Activated naive CD4-positive, alpha-beta T cell treated with anti-CD3 and anti-CD28 coated beads, Interleukin-2, amount 50 U/mL, for 24 hours (primary cell): ENCODE measurements around the gene CCDC68.

Source experiments
- H3K27ac Mint-ChIP-seq: one replicate; pipeline ENCODE4 v1.8.0; 2021; ENCODE audit warnings: mild to moderate bottlenecking, mixed read lengths
- H3K27me3 Mint-ChIP-seq: one replicate; pipeline ENCODE4 v1.8.0; 2021; ENCODE audit warnings: mixed read lengths
- H3K36me3 Mint-ChIP-seq: one replicate; pipeline ENCODE4 v1.8.0; 2021; ENCODE audit warnings: mixed read lengths
- H3K4me1 Mint-ChIP-seq: one replicate; pipeline ENCODE4 v1.8.0; 2021; ENCODE audit warnings: mixed read lengths
- H3K4me3 Mint-ChIP-seq: one replicate; pipeline ENCODE4 v1.8.0; 2021; ENCODE audit warnings: mild to moderate bottlenecking, mixed read lengths
- H3K9me3 Mint-ChIP-seq: one replicate; pipeline ENCODE4 v1.8.0; 2021; ENCODE audit warnings: mixed read lengths

Gene CCDC68

GRCh38 chr18:54958704-54959625 lies at the start of gene CCDC68:
TSS of gene CCDC68 (minus strand) at chr18:54959461. CDS start at chr18:54942791, 16,670 bp downstream.
- no peaks in the 10 kb centered on the region for H3K36me3 Mint-ChIP-seq
- H3K4me1 Mint-ChIP-seq, result peaks cover 3% of the 10 kb centered on the region
- no peak within 1 kb of the TSS for H3K27ac Mint-ChIP-seq
- no peaks in the 10 kb centered on the region for H3K9me3 Mint-ChIP-seq
- peaks cover 33% of the 10 kb centered on the region for H3K27me3 Mint-ChIP-seq
- H3K4me3 Mint-ChIP-seq, result no peak within 1 kb of the TSS

GRCh38 chr18:55007602-55008001 lies 48.3 kb upstream of the CCDC68 start:
- Mint-ChIP-seq H3K27ac (no peak overlapping the region), H3K4me1 (no peaks in the 10 kb centered on the region), H3K9me3 (no peaks in the 10 kb centered on the region), H3K4me3 (no peak overlapping the region), H3K36me3 (no peaks in the 10 kb centered on the region), H3K27me3 (peaks cover 8% of the 10 kb centered on the region)

- no peaks in the 10 kb centered on the region for H3K4me1 Mint-ChIP-seq
- H3K9me3 Mint-ChIP-seq, result no peaks in the 10 kb centered on the region
- no peak overlapping the region for H3K4me3 Mint-ChIP-seq
- no peak overlapping the region for H3K27ac Mint-ChIP-seq
- no peaks in the 10 kb centered on the region for H3K36me3 Mint-ChIP-seq
- peaks cover 7% of the 10 kb centered on the region for H3K27me3 Mint-ChIP-seq
Observed at GRCh38 chr18:55003695-55004094, 44.4 kb upstream of the CCDC68 start.

GRCh38 chr18:55002261-55002660 lies 43.0 kb upstream of the CCDC68 start:
- Mint-ChIP-seq H3K36me3 (no peaks in the 10 kb centered on the region), H3K4me3 (no peak overlapping the region), H3K27me3 (peaks cover 4% of the 10 kb centered on the region), H3K27ac (no peak overlapping the region), H3K9me3 (no peaks in the 10 kb centered on the region), H3K4me1 (no peaks in the 10 kb centered on the region)

GRCh38 chr18:55001394-55002024 lies 42.2 kb upstream of the CCDC68 start:
- Mint-ChIP-seq H3K27ac (no peak overlapping the region), H3K27me3 (peaks cover 4% of the 10 kb centered on the region), H3K4me3 (no peak overlapping the region), H3K36me3 (no peaks in the 10 kb centered on the region), H3K4me1 (no peaks in the 10 kb centered on the region), H3K9me3 (no peaks in the 10 kb centered on the region)

GRCh38 chr18:55000529-55000928 lies 41.3 kb upstream of the CCDC68 start:
- Mint-ChIP-seq H3K27ac (no peak overlapping the region), H3K36me3 (no peaks in the 10 kb centered on the region), H3K27me3 (peaks cover 4% of the 10 kb centered on the region), H3K4me1 (no peaks in the 10 kb centered on the region), H3K4me3 (no peak overlapping the region), H3K9me3 (no peaks in the 10 kb centered on the region)

GRCh38 chr18:54999016-54999415 lies 39.8 kb upstream of the CCDC68 start:
- Mint-ChIP-seq H3K27ac (no peak overlapping the region), H3K9me3 (no peaks in the 10 kb centered on the region), H3K27me3 (peaks cover 1% of the 10 kb centered on the region), H3K36me3 (no peaks in the 10 kb centered on the region), H3K4me1 (no peaks in the 10 kb centered on the region), H3K4me3 (no peak overlapping the region)

GRCh38 chr18:54995421-54996143 lies 36.3 kb upstream of the CCDC68 start:
- H3K4me3 Mint-ChIP-seq, result no peak overlapping the region
- no peaks in the 10 kb centered on the region for H3K4me1 Mint-ChIP-seq
- no peaks in the 10 kb centered on the region for H3K9me3 Mint-ChIP-seq
- no peak overlapping the region for H3K27ac Mint-ChIP-seq
- H3K27me3 Mint-ChIP-seq, result peaks cover 1% of the 10 kb centered on the region
- no peaks in the 10 kb centered on the region for H3K36me3 Mint-ChIP-seq

- Mint-ChIP-seq H3K36me3 (no peaks in the 10 kb centered on the region), H3K27ac (no peak overlapping the region), H3K9me3 (no peaks in the 10 kb centered on the region), H3K4me1 (no peaks in the 10 kb centered on the region), H3K27me3 (peaks cover 1% of the 10 kb centered on the region), H3K4me3 (no peak overlapping the region)
Observed at GRCh38 chr18:54991981-54992380, 32.7 kb upstream of the CCDC68 start.

- H3K27me3 Mint-ChIP-seq, result peaks cover 6% of the 10 kb centered on the region
Observed at GRCh38 chr18:54984908-54985307, 25.6 kb upstream of the CCDC68 start.

GRCh38 chr18:54983791-54984190 lies 24.5 kb upstream of the CCDC68 start:
- Mint-ChIP-seq H3K27ac (no peak overlapping the region), H3K36me3 (no peaks in the 10 kb centered on the region), H3K4me3 (no peak overlapping the region)

More at GRCh38 chr18:54984908-54985307, 25.6 kb upstream of the CCDC68 start:
- no peaks in the 10 kb centered on the region for H3K4me1 Mint-ChIP-seq
- H3K36me3 Mint-ChIP-seq, result no peaks in the 10 kb centered on the region
- H3K4me3 Mint-ChIP-seq, result no peak overlapping the region
- no peaks in the 10 kb centered on the region for H3K9me3 Mint-ChIP-seq
- no peak overlapping the region for H3K27ac Mint-ChIP-seq

GRCh38 chr18:54983041-54983686 lies 23.9 kb upstream of the CCDC68 start:
- Mint-ChIP-seq H3K27me3 (peaks cover 4% of the 10 kb centered on the region), H3K27ac (no peak overlapping the region), H3K36me3 (no peaks in the 10 kb centered on the region), H3K4me3 (no peak overlapping the region), H3K4me1 (no peaks in the 10 kb centered on the region), H3K9me3 (no peaks in the 10 kb centered on the region)

More at GRCh38 chr18:54983791-54984190, 24.5 kb upstream of the CCDC68 start:
- Mint-ChIP-seq H3K9me3 (no peaks in the 10 kb centered on the region), H3K27me3 (peaks cover 4% of the 10 kb centered on the region), H3K4me1 (no peaks in the 10 kb centered on the region)

- Mint-ChIP-seq H3K4me1 (no peaks in the 10 kb centered on the region), H3K9me3 (no peaks in the 10 kb centered on the region), H3K4me3 (no peak overlapping the region), H3K27ac (no peak overlapping the region), H3K27me3 (peaks cover 3% of the 10 kb centered on the region), H3K36me3 (no peaks in the 10 kb centered on the region)
Observed at GRCh38 chr18:54981076-54981475, 21.8 kb upstream of the CCDC68 start.

- H3K4me1 Mint-ChIP-seq, result no peaks in the 10 kb centered on the region
- no peaks in the 10 kb centered on the region for H3K36me3 Mint-ChIP-seq
- H3K4me3 Mint-ChIP-seq, result no peak overlapping the region
- peaks cover 1% of the 10 kb centered on the region for H3K27me3 Mint-ChIP-seq
- H3K27ac Mint-ChIP-seq, result no peak overlapping the region
- no peaks in the 10 kb centered on the region for H3K9me3 Mint-ChIP-seq
Observed at GRCh38 chr18:54975598-54975997, 16.3 kb upstream of the CCDC68 start.

- Mint-ChIP-seq H3K27ac (no peak overlapping the region), H3K4me3 (no peak overlapping the region), H3K4me1 (no peaks in the 10 kb centered on the region), H3K9me3 (no peaks in the 10 kb centered on the region), H3K36me3 (no peaks in the 10 kb centered on the region), H3K27me3 (peaks cover 1% of the 10 kb centered on the region)
Observed at GRCh38 chr18:54973046-54973445, 13.8 kb upstream of the CCDC68 start.
